ENCODE measurements around the gene RGS11.

The RGS11 gene

GRCh38 chr16:275786-276232 is at the start of gene RGS11:
Gene RGS11, minus strand, starts transcription at chr16:275944. Its CDS starts 33 bp downstream, at chr16:275911.
- no peak for DNase-seq

- no peak for DNase-seq
These were observed 48.9 kb upstream of the RGS11 start for GRCh38 chr16:324451-325334.

GRCh38 chr16:324201-324450 is 48.4 kb upstream of the RGS11 start:
- DNase-seq, result no peak

GRCh38 chr16:322476-323143 is 46.9 kb upstream of the RGS11 start:
- no peak for DNase-seq

- DNase-seq, result no peak
These were observed 45.8 kb upstream of the RGS11 start for GRCh38 chr16:321532-321931.

- no peak for DNase-seq
These were observed 44.5 kb upstream of the RGS11 start for GRCh38 chr16:320206-320605.

GRCh38 chr16:318628-319027 is 42.9 kb upstream of the RGS11 start:
- no peak for DNase-seq

- DNase-seq, result no peak
These were observed 41.8 kb upstream of the RGS11 start for GRCh38 chr16:317583-317982.

GRCh38 chr16:316741-317464 is 41.2 kb upstream of the RGS11 start:
- peak; percentile 1 for DNase-seq

GRCh38 chr16:314795-315299 is 39.1 kb upstream of the RGS11 start:
- DNase-seq, result peak; percentile 69

- DNase-seq, result no peak
These were observed 38.6 kb upstream of the RGS11 start for GRCh38 chr16:314351-314750.

- DNase-seq, result no peak
These were observed 36.0 kb upstream of the RGS11 start for GRCh38 chr16:311725-312124.

- DNase-seq, result no peak
These were observed 33.7 kb upstream of the RGS11 start for GRCh38 chr16:309476-309875.

GRCh38 chr16:307691-308312 is 32.1 kb upstream of the RGS11 start:
- DNase-seq, result no peak

- peak; percentile 22 for DNase-seq
These were observed 31.2 kb upstream of the RGS11 start for GRCh38 chr16:306911-307370.

- peak; percentile 92 for DNase-seq
These were observed 30.3 kb upstream of the RGS11 start for GRCh38 chr16:305916-306626.

GRCh38 chr16:303760-304505 is 28.2 kb upstream of the RGS11 start:
- no peak for DNase-seq

- DNase-seq, result no peak
These were observed 26.2 kb upstream of the RGS11 start for GRCh38 chr16:301950-302349.

- no peak for DNase-seq
These were observed 25.5 kb upstream of the RGS11 start for GRCh38 chr16:301235-301634.

GRCh38 chr16:297832-298231 is 22.1 kb upstream of the RGS11 start:
- no peak for DNase-seq

- no peak for DNase-seq
These were observed 21.2 kb upstream of the RGS11 start for GRCh38 chr16:296806-297510.
